Measurements from ENCODE around the gene RUNX2.

DNA sequence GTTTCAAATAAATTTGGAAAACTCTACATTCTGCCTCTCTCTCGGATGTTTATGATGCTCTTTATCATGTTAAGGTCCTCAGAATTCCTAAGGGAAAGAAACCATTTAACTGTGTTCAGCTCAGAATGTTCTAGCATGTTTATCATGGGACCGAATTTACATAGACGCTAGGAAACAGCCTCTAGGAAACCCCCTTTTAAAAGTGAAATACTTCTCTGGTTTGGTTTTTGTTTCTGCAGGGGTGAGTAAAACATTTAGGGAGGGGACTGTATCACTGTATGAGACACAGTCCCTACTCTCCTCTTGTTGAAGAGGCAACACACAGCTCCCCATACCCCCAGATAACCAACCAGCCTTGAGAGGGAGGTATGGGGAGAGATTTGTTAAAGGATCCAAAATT, 317.2 kb downstream of the RUNX2 start:
- TF ChIP-seq POLR2A (IDR thresholded peaks at IDR 0.05; ENCODE audit: low read length): no peak
- TF ChIP-seq GATA1 (IDR thresholded peaks at IDR 0.05; ENCODE audit: low read depth, low read length): no peak

Data from erythroblast (primary cell).